ENCODE data around the gene NKX3-2.

NKX3-2 gene

DNA sequence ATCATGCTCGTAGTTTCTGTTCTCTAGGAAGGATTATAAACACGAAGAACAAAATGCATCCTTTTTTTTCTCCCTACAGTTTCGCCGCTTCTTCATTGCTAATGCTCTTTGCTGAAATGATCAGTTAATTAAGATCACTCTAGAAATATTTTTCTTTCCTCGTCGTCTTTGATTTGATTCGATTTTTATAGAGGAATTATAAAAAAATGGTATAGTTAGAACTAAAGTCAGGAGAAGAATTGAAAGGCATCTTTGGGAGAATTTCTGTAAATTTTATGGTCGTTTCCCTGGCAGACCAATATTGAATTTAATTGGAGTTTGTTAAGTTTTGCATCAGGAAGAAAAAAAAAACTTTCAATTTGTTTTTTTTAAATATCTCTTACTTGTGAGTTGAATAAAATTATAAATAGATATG is 1.1 kb upstream of the NKX3-2 start:
- H3K9ac ChIP-seq (ENCODE audit: low read depth, low read length) = no peak overlapping the region
- H3K27ac ChIP-seq (ENCODE audit: low read depth, low read length) = no peak overlapping the region
- no peaks in the 10 kb centered on the region for H3K9me3 ChIP-seq (ENCODE audit: control insufficient read depth, insufficient read depth, low read length)
- peaks cover 98% of the 10 kb centered on the region for H3K27me3 ChIP-seq (ENCODE audit: control insufficient read depth, insufficient read depth, low read length)
- peaks cover 15% of the 10 kb centered on the region for H3K4me1 ChIP-seq (ENCODE audit: control insufficient read depth, insufficient read depth, low read length)
- H3K36me3 ChIP-seq (ENCODE audit: control insufficient read depth, insufficient read depth, low read length) = no peaks in the 10 kb centered on the region
- 0 out of 2 replicates have a peak overlapping the region, but pooled peaks have one; percentile 55 for H3K4me3 ChIP-seq (ENCODE audit: low read depth, low read length)

DNA sequence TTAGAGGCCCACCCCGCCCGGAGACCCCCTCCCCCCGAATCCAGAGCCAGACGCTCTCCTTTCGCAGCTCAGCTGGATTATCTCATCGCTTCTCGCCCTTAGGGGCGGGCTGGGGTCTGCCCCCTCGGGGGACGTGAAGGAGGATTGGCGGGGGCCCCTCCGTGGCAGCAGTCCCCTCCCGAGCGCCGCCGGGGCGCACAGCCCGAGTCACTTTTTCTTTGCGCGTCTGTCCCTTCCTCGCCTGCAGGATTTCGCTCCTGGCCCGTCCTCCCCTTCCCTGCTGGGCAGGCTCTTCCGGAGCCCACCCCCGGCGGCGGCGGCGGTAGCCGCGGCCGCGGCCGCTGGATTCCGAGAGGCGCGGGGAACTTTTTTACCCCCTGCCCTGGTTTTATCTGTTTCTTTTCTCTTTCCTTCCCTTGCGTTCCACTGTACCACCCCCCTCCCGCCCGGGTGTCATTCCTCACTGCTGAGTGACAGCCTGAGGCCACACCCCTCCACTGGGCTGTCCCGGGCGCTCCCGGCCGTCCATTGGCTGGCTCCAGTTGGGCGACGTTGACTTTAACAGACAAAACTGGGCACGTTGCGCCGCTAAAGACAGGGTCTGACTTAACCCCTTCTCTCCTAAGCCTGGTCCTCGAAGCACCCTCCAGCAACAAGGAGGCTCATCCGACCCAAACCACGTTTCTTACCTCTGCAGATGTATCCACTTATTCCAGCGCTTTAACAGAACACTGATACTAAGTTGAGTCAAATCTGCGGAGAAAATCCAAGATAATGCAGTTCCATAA is 492 bp upstream of the NKX3-2 start:
- Histone ChIP-seq H3K9ac (ENCODE audit: low read depth, low read length) (no peak overlapping the region), H3K27ac (ENCODE audit: low read depth, low read length) (no peak overlapping the region), H3K36me3 (ENCODE audit: control insufficient read depth, insufficient read depth, low read length) (no peaks in the 10 kb centered on the region), H3K9me3 (ENCODE audit: control insufficient read depth, insufficient read depth, low read length) (no peaks in the 10 kb centered on the region), H3K4me1 (ENCODE audit: control insufficient read depth, insufficient read depth, low read length) (peaks cover 15% of the 10 kb centered on the region), H3K27me3 (ENCODE audit: control insufficient read depth, insufficient read depth, low read length) (peaks cover 98% of the 10 kb centered on the region), H3K4me3 (ENCODE audit: low read depth, low read length) (peak overlapping the region; percentile 55)

DNA sequence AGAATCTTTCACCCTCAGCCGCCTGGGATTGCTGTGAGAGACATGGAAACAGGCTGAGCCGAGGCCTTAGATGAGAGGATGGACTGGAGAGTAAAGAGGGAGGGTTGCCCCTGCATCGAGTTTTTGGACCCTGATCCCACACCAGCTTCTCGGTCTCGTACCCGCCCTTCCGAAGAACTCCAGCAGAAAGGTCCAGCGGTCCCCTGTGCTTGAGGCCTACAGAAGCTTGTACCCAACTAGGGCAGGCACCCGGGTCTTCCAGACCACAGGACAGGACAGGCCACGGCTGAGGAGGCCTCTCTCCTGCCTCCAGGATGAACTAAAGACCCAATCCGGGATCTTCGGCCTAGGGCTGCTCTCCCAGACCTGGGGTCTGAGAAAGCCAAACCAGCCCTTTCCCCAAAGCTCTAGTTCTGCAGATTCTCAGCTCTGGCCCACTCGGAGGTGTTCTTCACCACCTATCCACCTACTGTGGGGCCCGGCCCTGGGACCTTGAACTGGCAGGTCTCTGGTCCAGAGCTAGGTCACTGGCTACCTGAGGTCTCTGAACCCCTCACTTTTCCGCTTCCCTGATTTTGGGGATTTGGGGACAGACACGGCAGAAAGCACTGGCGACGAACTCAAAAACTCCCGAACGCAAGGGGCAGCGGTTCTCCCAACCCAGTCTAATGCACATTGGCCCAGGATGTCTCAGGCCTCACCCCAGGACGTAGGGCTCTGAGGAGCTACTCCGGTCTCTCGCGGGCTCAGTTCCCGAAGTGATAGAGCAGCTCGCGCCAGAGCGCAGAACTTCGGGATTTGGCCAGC is 1.1 kb downstream of the NKX3-2 start:
- Histone ChIP-seq H3K4me3 (ENCODE audit: low read depth, low read length) (peak overlapping the region; percentile 55; the same call in 1 of the 2 replicates), H3K9me3 (ENCODE audit: control insufficient read depth, insufficient read depth, low read length) (no peaks in the 10 kb centered on the region), H3K27ac (ENCODE audit: low read depth, low read length) (no peak overlapping the region), H3K4me1 (ENCODE audit: control insufficient read depth, insufficient read depth, low read length) (peaks cover 20% of the 10 kb centered on the region), H3K9ac (ENCODE audit: low read depth, low read length) (no peak overlapping the region), H3K36me3 (ENCODE audit: control insufficient read depth, insufficient read depth, low read length) (no peaks in the 10 kb centered on the region), H3K27me3 (ENCODE audit: control insufficient read depth, insufficient read depth, low read length) (peaks cover 98% of the 10 kb centered on the region)

DNA sequence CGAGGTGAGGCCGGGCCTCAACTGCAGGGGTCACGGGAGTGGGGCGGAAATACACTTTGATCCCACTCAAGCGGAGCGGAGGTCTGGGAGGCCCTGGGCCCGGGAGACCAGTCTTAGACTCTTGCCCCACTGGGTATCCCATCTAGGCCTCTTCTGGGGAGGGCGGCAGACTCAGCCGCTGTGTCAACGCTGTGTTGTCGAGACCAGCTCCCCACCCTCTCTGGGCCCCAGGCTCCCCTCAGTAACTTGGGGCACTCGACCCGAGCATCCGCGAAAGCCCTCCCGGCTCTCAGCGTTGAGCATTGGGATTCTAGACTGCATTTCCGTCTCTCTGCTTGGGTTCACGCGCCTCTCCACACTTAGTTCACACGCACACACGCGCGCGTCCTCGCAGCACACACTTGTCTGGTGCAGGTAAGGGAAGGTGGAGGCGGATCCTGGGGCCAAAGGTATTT is 1.7 kb downstream of the NKX3-2 start:
- Histone ChIP-seq H3K36me3 (ENCODE audit: control insufficient read depth, insufficient read depth, low read length) (no peaks in the 10 kb centered on the region), H3K4me3 (ENCODE audit: low read depth, low read length) (no peak overlapping the region), H3K4me1 (ENCODE audit: control insufficient read depth, insufficient read depth, low read length) (peaks cover 20% of the 10 kb centered on the region), H3K9ac (ENCODE audit: low read depth, low read length) (no peak overlapping the region), H3K27ac (ENCODE audit: low read depth, low read length) (no peak overlapping the region), H3K9me3 (ENCODE audit: control insufficient read depth, insufficient read depth, low read length) (no peaks in the 10 kb centered on the region), H3K27me3 (ENCODE audit: control insufficient read depth, insufficient read depth, low read length) (peaks cover 98% of the 10 kb centered on the region)

DNA sequence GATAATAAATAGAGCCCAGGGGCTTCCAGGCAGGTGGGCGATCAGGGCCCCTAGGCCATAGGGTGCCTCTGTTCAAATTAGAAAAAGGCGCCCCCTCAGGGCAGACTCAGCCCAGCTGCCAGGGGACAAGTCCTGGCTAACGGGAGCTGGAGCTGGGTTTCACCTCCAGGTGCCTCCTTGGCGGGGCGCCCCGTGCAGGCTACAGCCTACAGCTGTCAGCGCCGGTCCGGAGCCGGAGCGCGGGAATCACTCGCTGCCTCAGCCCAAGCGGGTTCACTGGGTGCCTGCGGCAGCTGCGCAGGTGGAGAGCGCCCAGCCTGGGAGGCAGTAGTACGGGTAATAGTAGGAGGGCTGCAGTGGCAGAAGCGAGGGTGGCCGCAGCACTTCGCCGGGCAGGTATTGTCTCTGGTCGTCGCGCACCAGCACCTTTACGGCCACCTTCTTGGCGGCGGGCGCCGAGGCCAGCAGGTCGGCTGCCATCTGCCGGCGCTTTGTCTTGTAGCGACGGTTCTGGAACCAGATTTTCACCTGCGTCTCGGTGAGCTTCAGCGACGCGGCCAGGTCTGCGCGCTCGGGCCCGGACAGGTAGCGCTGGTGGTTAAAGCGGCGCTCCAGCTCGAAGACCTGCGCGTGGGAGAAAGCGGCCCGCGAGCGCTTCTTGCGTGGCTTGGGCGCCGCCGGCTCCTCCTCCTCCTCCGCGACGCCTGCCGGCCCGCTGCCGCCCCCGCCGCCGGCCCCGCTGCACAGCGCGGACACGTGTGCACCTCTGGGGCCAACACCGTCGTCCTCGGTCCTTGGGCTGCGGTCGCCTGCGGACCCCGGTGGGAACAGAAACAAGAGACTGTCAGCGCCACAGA is 2.4 kb downstream of the NKX3-2 start:
- H3K9me3 ChIP-seq (ENCODE audit: control insufficient read depth, insufficient read depth, low read length) = peaks cover under 1% of the 10 kb centered on the region; the same call in 1 of the 2 replicates
- H3K9ac ChIP-seq (ENCODE audit: low read depth, low read length) = no peak overlapping the region
- H3K27ac ChIP-seq (ENCODE audit: low read depth, low read length) = no peak overlapping the region
- no peaks in the 10 kb centered on the region for H3K36me3 ChIP-seq (ENCODE audit: control insufficient read depth, insufficient read depth, low read length)
- H3K27me3 ChIP-seq (ENCODE audit: control insufficient read depth, insufficient read depth, low read length) = peaks cover 98% of the 10 kb centered on the region
- peak overlapping the region; percentile 28; the same call in 1 of the 2 replicates for H3K4me3 ChIP-seq (ENCODE audit: low read depth, low read length)
- H3K4me1 ChIP-seq (ENCODE audit: control insufficient read depth, insufficient read depth, low read length) = peaks cover 20% of the 10 kb centered on the region

DNA sequence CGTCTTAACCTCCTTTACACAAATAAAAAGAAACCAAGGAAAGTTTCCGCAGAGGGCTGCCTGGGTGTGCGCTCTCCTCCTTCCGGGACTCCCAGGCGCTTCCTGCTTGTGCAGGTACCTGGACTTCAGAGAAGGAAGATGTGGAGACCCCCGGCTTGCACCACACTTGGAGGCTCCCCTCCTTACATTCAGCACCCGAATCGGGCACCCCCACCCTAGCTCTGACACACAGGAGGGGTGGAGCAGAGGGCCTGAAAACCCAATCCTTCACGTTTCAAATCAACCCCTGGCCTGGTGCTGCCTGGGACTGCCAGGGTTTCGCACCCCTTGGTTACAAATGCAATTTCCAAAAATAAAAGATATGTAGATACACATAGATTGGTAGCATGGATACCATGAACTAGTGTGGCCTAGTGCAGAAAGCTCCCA is 3.1 kb downstream of the NKX3-2 start:
- Histone ChIP-seq H3K9me3 (ENCODE audit: control insufficient read depth, insufficient read depth, low read length) (peaks cover 4% of the 10 kb centered on the region; the same call in 1 of the 2 replicates), H3K36me3 (ENCODE audit: control insufficient read depth, insufficient read depth, low read length) (no peaks in the 10 kb centered on the region), H3K4me1 (ENCODE audit: control insufficient read depth, insufficient read depth, low read length) (peaks cover 14% of the 10 kb centered on the region), H3K9ac (ENCODE audit: low read depth, low read length) (no peak overlapping the region), H3K27me3 (ENCODE audit: control insufficient read depth, insufficient read depth, low read length) (peaks cover 98% of the 10 kb centered on the region), H3K27ac (ENCODE audit: low read depth, low read length) (no peak overlapping the region), H3K4me3 (ENCODE audit: low read depth, low read length) (0 out of 2 replicates have a peak overlapping the region, but pooled peaks have one; percentile 1)

DNA sequence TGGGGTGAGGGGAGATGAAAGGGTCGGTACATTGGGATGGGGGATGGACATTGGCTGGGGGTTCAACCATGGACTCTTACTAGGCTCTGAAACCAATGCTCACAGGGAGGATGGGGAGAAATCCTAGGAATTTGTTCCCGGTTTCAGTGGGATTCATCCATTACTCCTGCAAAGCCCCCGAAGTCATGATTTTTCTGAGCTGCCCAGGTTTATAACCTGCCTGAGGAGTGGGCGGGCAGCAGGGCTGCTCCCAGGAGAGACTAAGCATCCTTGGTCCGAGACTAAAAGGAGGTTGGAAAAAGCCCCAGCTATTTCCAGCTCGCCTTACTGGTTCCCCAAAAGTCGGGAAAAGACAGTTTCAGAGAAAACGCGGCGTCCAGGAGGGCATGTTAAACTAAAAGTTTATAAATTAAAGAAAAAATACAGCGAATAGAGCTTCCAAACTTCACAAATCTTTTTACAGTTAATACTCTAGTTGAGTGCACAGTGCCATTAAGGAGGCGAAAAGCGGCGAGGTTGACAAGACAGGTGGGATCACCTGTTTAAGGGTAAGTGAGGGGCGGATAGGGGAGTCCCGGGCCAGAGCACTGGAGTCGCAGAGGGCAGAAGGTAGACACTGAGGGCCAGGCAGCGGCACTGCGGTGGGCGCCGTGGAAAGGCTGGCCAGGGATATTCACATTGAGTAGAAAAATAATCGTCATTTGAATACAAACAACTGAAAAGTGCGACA is 3.7 kb downstream of the NKX3-2 start:
- Histone ChIP-seq H3K36me3 (ENCODE audit: control insufficient read depth, insufficient read depth, low read length) (no peaks in the 10 kb centered on the region), H3K9me3 (ENCODE audit: control insufficient read depth, insufficient read depth, low read length) (peaks cover 4% of the 10 kb centered on the region; the same call in 1 of the 2 replicates), H3K27me3 (ENCODE audit: control insufficient read depth, insufficient read depth, low read length) (peaks cover 98% of the 10 kb centered on the region), H3K4me3 (ENCODE audit: low read depth, low read length) (no peak overlapping the region), H3K4me1 (ENCODE audit: control insufficient read depth, insufficient read depth, low read length) (peaks cover 15% of the 10 kb centered on the region), H3K9ac (ENCODE audit: low read depth, low read length) (no peak overlapping the region), H3K27ac (ENCODE audit: low read depth, low read length) (no peak overlapping the region)

DNA sequence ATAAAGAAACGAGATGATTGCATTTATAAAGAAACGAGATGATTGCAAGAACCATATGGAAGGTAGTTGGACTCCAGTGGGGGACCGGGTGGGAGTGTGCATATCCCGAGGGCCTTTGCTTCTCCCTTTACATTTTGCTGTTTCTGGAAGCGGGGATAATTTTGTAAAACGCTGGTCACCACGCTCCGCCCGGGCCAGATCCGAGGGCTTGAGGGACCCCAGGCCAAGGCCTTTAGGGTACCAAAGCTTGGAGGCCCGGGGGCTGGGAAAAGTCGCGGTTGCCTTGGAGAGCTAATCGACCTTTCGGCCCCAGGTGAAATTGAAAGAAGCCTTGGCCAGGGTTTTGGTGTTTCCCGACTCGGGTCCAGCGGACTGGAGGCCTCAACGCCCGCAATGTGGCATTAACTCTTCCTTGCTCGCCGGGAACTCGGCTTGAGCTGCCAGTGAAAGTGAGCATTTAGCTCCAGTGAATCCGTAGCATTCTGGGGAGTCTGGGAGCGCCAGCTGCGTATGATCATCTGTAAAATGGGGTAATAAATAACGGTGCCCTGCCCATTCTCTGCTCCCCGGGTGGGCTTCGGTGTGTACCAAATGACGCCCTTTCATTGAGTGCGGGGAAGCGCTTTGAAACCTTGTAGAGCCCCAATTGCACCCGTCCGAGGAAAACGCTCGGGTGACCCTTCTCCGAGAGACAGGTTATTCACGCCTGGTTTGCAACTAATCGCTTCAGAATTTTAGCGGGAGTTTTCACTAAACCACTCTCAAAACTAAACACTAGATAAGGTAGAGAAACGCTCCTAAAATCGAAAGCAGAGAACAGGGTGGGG is 4.5 kb downstream of the NKX3-2 start:
- Histone ChIP-seq H3K9me3 (ENCODE audit: control insufficient read depth, insufficient read depth, low read length) (peaks cover 4% of the 10 kb centered on the region; the same call in 1 of the 2 replicates), H3K9ac (ENCODE audit: low read depth, low read length) (no peak overlapping the region), H3K36me3 (ENCODE audit: control insufficient read depth, insufficient read depth, low read length) (no peaks in the 10 kb centered on the region), H3K27me3 (ENCODE audit: control insufficient read depth, insufficient read depth, low read length) (peaks cover 99% of the 10 kb centered on the region), H3K4me3 (ENCODE audit: low read depth, low read length) (no peak overlapping the region), H3K4me1 (ENCODE audit: control insufficient read depth, insufficient read depth, low read length) (peaks cover 16% of the 10 kb centered on the region), H3K27ac (ENCODE audit: low read depth, low read length) (no peak overlapping the region)

DNA sequence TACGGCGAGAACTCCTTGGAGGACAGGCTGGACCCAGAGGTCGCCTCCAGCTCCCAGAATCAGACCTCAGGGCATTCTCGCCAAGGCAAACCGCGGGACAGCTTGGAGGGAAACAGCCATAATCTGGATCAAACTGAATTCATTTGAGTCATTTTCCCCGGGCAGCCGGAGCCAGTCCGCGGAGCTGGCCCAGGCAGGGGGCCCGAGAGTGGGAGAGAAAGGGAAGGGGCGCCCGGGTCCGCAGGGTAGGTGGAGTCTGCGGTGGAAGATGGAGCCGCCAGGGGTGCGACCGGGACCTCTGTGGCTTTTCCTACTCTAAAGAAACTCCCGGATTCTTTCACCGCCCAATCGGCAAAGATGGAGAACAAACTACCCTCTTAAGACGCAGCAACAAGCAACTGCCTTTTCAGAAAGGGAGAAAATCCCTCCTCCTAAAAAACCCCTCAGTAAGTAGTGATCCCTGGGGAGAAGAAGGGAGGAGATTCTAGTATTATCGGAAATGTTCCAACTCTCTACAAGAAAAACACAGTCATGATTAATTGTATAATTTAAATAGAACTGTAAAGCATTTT is 5.2 kb downstream of the NKX3-2 start:
- Histone ChIP-seq H3K4me3 (ENCODE audit: low read depth, low read length) (no peak overlapping the region), H3K27me3 (ENCODE audit: control insufficient read depth, insufficient read depth, low read length) (peaks cover 100% of the 10 kb centered on the region)

More for the DNA sequence above, 5.2 kb downstream of the NKX3-2 start:
- Histone ChIP-seq H3K9ac (ENCODE audit: low read depth, low read length) (no peak overlapping the region), H3K27ac (ENCODE audit: low read depth, low read length) (no peak overlapping the region), H3K4me1 (ENCODE audit: control insufficient read depth, insufficient read depth, low read length) (peaks cover 23% of the 10 kb centered on the region), H3K9me3 (ENCODE audit: control insufficient read depth, insufficient read depth, low read length) (peaks cover 4% of the 10 kb centered on the region; the same call in 1 of the 2 replicates), H3K36me3 (ENCODE audit: control insufficient read depth, insufficient read depth, low read length) (no peaks in the 10 kb centered on the region)
